SH-SY5Y (cell line): Measurements from ENCODE around the gene CDC26.

Source experiments
- GATA2 ChIP-seq: IDR thresholded peaks from 2 replicates; pipeline ENCODE4 v1.6.1; 2011; ENCODE audit warnings: mild to moderate bottlenecking, low read depth, low read length
- GATA3 ChIP-seq: IDR thresholded peaks from 2 replicates; pipeline ENCODE4 v1.6.1; 2011; ENCODE audit warnings: low read depth, mild to moderate bottlenecking, low read length, moderate library complexity

- TF ChIP-seq GATA2 = no peak
- no peak for TF ChIP-seq GATA3
Observed at GRCh38 chr9:113266174-113266573, 9.2 kb downstream of the CDC26 start.
